T1000 (cell line): ENCODE data around the gene NUP210.

ENCODE experiments used
- DNase-seq: peaks from one replicate; lab custom pipeline; 2025; ENCODE audit warnings: mixed read lengths; lab: John Stamatoyannopoulos, UW

The NUP210 gene

DNA sequence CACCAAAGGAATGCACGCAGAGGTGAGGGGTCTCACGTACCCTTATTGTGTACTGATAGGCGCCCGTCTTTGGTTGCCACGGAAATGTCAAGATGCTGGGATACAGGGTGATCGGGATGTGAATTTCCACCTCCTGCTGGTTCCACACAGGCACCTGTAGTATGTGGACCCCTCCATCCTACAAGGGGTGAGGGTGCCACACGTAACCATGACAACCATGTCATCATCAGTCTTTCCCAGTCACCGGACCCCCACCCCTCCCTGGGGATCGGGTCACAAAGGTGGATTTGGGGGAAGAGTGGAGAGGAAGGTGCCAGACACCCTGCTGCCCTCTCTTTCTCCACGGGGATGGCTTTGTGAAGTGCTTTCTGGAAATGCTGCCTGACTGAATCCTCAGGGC, 44.7 kb downstream of the NUP210 start:
- DNase-seq: no peak

DNA sequence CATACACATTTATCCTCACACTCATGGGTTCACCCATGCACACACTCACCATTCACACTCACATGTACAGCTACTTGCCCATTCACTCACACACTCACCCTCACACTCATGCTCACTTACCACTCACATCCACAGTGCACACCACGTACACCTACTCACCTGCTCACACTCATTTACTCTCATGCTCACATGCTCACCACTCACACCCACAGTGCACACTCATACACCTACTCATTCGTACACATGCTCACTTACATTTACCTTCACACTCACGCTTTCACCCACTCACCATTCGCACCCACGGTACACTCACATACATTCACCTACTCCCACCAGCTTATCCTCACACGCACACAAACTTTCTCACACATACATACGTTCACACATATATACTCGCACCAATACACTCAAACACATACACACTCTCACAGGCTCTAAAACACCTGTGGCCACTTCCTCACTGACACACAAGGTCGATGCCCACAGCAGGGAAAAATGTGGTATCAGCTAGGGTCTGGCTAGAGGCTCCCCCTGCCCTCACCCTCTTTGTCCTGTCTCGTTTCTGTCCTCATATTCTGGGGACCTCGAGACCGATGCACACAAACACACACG, 46.0 kb downstream of the NUP210 start:
- no peak for DNase-seq

DNA sequence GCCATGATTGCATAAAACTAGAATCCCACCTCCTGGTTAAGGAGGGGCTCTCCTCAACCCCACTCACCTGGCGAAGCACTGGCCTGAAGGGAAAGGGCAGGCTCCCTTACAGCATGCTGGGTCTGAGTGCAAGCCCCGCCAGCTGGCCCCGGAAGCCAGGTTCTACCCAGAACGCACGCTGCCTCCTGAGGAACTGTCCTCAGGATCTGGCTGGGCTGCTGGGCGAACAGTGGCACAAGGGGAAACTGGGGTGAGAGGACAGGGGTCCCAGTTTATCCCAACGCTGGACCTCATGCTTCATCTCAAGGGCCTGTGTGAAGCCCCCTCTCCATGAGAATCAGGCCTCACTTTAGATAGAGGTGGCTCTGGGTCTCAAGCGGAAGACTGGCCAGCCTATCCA, 47.5 kb downstream of the NUP210 start:
- no peak for DNase-seq

DNA sequence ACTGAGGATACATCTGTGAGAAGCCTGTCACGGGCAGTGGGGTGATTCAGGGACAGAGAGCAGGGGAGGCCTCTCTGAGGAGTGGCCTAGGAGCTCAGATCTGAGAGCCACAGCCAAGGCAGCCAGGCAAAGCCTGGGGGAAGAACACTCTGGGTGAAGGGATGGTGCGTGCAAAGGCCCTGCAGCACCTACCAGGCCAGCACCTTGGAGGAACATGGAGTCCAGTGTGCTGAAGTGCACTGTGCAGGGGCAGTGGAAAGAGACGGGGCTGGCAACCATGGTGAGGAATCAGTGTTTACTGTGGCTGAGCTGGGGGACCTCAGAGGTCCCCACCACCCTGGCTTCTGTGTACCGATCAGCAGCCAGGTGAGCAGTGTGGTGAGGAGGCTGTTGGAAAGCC, 48.0 kb downstream of the NUP210 start:
- DNase-seq: no peak

DNA sequence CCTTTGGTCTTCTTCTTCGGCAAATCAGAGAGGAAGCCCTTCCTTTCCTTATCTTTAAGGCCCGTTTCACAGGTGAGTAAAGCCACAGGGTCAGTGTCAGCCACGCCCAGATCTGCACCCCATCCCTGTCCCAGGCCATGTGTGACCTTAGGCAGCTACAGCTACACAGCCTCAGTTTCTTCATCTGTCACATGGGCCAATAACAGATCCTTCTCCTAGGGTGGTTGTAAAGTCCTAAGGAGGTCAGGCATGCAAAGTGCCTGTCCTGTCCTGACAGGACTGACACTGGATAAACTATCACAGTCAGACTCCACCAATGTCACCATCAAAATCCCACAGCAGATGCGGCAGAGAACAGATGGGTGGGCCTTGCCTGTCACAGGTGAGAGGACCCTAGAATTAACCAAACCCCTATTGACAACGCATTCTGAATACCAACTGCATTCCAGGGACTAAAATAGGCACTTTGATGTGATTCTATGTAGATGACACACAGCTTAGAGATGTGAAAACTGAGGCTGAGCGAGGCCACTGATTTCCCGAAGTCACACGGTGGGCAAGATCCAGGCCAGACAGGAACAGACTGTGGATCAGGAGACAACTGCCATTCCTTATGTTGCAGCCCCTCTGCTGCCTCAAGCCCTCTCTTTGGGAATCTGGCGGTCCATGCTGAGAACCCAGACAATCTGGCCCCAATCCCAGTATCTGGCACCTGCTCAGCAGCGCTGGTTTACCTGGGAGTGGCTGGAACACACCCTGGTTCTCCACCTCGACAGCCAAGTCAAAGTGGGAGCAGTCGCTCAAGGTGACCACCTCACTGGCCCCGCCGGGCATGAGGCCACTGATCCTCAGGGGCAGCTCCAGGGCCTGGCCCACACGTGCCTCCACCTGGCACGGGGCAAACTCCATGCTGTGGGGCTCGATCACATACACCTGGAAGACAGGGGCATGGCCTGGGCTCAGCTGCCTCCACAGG, 48.7 kb downstream of the NUP210 start:
- no peak for DNase-seq

DNA sequence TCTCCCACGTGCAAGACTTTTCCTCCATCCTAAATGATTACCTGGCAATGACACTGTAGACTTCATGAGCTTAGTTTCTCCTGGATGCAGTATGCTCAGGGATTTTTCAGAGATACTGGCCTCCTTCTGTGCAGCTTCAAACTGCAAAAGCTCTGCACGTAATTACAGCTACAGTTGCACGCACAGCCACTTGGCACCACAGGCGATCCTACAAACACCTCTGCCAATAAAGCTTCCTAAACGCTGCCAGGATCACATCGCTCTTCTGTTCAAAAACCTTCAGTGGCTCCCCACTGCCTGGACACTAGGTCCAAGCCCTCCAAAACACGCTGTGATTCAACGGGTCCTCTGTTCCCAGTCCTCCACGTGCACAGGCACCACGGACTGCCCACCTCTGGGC, 49.5 kb downstream of the NUP210 start:
- no peak for DNase-seq

DNA sequence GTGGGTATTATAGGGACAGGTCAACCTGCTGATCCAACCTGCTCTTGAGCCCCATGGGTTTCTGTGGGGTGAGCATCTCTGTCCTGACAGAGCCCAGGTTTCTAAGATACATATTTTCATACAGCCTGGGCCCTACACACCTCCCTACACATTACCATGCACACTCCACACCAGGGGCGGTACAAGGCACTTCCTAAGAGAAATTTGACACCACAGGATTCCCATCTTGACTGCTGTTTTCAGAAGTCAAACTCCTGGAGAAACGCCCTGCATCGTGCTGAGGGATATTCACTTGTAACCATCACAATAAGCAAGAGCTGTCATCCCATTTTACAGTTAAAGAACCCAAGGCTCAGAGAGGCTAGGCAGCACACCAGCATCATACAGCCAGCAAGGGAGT, 50.1 kb downstream of the NUP210 start:
- no peak for DNase-seq

DNA sequence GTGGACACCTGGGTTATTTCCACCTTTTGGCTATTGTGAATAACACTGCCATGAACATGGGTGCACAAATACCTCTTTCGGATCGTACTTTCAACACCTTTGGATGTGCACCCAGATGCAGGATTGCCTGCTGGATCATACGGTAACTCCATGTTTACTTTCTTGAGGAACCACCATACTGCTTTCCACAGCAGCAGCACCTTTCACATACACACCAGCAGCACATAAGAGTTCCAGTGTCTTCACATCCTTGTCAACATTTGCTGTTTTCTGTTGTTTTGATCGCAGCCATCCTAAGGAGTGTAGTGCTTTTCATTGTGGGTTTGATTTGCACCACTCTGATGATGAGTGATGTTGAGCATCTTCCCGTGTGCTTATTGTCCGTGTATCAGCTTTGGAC, 51.3 kb downstream of the NUP210 start:
- DNase-seq: no peak

DNA sequence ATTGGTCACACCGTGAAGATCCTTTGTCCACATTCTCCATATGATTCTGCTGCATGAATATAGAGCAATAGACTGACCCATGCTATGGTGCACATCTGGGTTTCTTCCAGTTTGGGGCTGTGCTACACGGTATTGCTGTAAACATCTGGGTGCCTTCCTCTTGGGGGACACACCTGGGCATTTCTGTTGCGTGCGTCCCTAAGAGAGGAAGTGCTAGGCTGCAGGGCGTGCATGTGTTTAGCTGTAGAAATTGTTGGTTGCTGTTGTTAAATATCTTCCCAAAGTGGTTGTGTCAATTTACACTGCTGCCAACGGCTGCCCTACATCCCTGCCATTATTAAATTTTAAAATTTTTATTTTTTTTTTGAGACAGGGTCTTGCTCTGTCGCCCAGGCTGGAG, 52.4 kb downstream of the NUP210 start:
- DNase-seq: no peak

DNA sequence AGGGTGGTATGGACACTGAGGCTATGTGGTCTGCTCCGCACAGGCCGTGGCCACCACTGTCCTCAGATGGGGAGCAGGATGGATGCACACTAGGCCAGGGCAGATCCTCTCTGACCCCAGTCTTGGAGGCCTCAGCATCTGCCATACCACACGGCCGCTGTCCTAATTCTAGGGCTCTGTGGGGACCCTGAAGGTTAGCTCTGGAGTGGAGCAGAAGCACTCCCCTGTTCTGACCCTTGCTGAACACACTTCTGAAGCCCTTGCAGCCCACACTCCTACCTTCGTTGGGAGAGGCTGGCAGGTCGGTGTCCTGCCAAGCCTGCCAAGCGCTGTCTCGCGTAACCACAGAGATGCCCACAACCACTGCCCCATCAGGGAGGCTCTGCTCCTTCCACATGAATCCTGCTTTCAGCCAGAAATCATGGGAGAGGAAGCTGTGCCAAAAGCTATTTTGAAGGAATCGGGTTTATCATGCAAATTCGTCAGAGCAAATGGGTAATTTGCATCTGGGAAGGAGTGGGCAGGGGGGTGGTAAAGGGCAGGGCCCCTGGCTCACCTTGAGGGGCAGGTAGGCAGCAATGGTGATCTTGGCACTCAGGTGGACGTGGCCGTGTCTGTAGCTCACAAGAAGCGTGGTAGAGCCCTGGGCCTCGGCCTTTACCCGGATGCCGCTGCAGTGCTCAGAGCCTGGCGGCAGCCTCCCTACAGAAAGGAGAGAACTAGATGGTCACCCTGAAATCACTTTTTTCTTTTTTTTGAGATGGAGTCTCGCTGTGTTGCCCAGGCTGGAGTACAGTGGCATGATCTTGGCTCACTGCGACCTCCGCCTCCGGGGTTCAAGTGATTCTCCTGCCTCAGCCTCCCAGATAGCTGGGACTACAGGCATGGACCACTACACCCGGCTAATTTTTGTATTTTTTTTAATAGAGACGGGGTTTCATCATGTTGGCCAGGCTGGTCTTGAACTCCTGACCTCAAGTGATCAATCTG, 54.4 kb downstream of the NUP210 start:
- DNase-seq: no peak

DNA sequence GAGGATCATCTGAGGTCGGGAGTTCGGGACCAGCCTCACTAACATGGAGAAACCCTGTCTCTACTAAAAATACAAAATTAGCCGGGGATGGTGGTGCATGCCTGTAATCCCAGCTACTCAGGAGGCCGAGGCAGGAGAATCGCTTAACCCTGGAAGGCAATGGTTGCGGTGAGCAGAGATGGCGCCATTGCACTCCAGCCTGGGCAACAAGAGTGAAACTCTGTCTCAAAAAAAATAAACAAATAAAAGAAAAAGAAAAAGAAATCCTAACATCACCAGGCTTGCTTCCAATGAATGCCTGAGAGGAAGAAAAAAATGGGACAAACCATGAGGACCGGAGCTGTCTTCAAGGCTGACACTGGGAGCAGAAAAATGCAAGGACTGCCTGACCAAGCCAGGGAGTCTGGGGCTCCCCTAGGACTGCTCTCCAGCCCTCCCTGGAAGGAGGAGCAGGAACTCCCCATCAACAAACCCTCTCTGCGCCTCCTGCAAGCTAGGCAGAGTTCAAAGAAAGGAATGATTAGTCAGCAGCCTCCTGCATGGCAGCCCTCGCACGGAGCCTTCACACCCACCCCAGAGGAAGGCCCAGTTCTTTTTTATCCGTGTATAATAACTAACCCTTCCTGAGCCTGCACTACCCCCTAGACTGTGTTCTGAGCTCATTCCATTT, 55.4 kb downstream of the NUP210 start:
- no peak for DNase-seq

DNA sequence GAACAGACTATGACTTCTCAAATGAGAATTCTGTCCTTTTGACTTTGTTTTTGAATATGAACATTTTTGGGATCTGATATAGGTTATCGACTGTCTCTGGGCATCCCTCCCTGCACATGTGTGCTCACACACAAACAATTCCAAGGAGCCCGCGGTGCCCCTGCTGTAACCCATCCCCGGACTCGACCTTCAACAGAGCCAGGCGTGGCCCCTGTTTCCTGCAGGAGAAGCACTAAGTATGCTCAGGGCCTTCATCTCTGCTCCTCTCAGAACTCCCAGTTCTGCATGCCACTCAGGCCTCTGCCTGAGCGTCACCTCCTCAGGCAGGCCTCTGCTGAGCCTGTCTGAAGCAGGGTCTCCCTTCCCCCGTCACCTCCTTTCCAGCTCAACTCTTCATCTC, 57.6 kb downstream of the NUP210 start:
- DNase-seq: no peak

DNA sequence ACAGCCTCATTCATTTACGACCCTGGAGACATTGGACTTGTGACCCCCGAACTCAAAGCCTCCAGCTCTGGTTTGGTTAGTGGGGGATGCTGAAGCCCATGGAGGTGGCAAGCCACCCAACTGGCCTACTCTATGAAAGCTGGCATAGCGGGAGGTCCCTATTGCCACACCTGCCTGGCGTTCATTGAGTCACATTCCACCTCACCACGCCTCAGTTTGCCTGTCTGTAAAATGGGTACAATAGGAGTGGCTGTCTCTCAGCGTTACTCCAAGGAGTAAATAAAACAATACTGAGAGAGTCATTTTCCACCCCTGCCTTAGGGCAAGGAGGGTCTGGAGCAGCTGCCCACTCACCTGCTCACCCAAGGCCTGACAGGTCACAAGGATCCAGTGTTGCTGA, 60.2 kb downstream of the NUP210 start:
- no peak for DNase-seq

DNA sequence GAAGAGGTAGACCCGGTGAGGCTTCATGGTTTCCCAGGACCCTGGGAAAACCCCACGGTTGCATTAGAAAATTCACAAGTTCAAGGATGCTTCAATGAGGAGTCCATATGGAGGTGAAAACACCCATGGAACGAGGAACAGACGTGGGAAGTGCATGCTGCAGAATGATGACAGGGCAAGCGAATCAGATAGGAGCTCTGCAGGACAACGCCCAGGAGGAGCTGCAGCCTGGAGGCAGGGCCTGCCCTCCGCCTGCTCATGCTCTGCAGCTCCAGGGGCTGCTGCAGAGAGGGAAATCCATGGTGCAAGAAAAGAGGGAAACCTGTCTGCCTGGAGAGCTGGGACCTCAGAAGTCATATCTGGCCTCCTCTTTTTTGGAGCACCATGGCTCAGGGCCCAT, 61.5 kb downstream of the NUP210 start:
- no peak for DNase-seq

DNA sequence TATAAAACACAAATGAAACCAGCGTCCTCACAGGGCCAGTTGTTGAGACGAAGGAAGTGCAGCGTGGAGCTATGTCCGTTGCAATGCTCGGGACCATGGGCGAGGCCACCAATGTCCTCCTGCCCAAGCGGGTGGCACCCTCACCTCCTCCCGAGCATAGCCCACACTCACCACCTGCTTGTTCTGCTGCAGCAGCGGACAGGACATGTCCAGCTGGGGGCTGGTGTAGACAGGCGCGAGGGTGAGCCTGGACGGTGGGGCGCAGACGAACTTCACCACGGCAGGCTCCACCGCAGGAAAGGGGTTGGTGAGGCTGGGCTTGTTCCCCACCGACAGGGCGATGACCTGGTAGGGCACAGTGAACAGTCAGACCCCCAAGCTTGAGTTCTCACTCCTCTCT, 62.1 kb downstream of the NUP210 start:
- no peak for DNase-seq

DNA sequence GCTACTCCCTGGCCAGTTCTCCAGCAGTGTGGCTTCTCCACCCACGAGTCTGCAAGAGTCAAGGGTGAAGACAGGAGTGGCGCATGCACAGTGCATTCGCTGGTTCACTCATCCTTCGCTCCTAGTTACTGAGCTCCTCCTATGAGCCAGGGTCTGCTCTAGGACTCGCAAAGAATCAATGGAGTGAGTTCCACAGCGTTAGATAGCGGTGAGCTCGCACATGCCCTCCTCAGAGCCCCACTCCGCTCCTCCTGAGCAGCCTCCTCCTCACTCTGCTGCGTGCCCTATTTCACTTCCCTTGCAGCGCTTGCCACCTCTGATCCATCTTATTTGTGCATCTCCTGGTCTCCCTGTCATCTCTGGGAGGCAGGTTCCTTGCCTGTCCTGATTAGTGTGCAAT, 63.0 kb downstream of the NUP210 start:
- no peak for DNase-seq

DNA sequence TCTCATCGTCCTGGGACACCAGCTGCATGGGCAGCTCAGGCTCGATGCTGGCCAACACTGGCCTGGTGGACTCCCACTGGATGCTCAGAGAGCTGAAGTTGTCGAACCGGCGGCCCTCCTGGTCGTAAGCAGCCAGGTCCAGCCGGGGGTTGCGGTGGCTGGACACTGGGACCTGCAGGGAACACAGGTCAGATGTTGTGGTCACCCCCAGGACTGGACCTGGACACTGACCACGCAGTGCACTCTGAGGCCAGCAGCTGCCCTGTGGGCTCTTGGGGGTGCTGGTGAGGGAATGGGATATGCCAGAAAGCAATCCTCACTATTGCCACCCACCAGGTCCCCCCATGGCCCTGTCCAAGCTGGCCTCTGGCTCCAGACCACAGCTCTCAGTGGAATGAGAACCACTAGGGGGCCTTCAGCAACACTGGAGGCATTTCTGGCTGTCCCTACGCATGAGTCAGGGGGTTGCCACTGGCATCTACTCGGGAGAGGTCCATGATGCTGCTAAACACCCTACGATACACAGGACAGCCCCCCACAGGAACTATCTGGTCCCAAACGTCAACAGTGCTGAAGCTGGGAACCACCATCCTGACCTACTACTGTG, 66.1 kb downstream of the NUP210 start:
- DNase-seq: no peak

DNA sequence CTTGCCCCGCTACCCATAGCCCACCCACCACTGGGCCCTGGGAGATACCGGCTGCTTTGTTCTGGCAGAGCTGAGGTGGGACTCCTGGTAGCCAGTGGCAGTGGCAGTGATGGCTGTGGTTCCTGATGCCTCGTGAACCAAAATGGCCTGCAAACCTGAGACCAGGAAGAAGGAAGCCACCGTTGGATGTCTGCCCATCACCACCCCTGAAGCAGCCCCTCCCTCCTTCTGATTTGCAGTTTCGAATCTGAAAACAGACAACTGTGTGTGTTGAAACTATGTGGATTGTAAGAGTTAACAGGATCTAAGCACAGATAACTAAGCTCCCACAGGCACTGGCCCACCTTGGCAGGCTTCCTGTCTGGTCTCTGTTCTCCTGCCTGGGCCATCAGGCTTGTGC, 66.6 kb downstream of the NUP210 start:
- DNase-seq: no peak

DNA sequence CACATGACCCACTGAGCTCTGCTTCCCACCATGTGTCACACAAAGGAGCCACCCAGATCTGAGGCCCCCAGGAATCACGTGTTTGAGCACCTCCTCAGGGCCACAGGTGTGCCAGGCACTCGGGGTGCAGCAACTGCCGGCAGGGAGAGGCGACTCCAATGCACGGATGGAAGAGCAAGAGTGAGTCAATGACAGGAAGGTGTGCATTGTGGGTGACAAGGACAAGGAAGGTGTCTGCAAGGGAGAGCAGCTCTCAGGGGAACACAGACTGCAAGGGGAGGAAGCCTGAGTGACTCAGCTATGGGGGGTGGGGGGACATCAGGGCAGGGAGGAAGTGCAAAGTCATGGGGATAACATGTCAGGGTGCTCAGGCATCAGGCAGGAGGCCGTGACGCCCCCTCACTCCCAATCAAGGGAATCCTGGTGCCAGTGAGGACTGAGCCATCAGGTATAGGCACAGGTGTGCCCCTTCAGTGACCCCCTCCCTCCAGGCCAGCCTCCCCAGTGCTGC, 67.4 kb downstream of the NUP210 start:
- no peak for DNase-seq

DNA sequence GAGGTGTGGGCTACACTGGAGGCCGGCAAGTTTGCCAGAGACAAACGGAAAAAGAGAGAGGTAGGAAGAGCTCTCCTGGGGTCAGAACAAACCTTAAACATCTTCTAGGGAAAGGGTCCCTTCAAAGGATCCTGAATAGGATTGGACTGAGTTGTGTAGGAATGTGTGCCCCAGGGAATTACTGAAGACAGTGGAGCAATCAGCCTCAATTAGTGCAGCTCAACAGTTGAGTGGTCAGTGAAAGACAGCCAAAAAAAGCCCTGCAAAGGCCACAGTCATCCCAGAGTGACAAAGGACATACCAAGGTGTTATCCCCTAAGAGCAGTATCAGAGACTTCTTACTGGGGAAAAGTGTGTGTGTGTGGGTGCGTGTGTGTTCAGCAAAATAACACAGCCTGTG, 70.3 kb downstream of the NUP210 start:
- DNase-seq: no peak
